GM19438 (cell line): ENCODE results near the gene PPP1CA.

ENCODE experiments used
- ATAC-seq: cut with Tn5 transposase; IDR thresholded peaks from one replicate; pipeline ENCODE4 v1.9.1; 2021; ENCODE audit warnings: low read depth; ENCODE audit not compliant: unreplicated experiment

PPP1CA gene

GRCh38 chr11:67401495-67402191 lies at the start of gene PPP1CA:
TSS of gene PPP1CA (minus strand) at chr11:67401858. CDS start at chr11:67401782, 76 bp downstream.
- ATAC-seq = peak; percentile 55

GRCh38 chr11:67450796-67451657 lies 49.4 kb upstream of the PPP1CA start:
- ATAC-seq = no peak

GRCh38 chr11:67449116-67449844 lies 47.6 kb upstream of the PPP1CA start:
- ATAC-seq = no peak

GRCh38 chr11:67448220-67448609 lies 46.6 kb upstream of the PPP1CA start:
- no peak for ATAC-seq

- no peak for ATAC-seq
These were observed 43.9 kb upstream of the PPP1CA start for GRCh38 chr11:67445515-67445914.

- no peak for ATAC-seq
These were observed 41.1 kb upstream of the PPP1CA start for GRCh38 chr11:67442504-67443404.

GRCh38 chr11:67441731-67442351 lies 40.2 kb upstream of the PPP1CA start:
- ATAC-seq = no peak

GRCh38 chr11:67441098-67441563 lies 39.5 kb upstream of the PPP1CA start:
- no peak for ATAC-seq

- no peak for ATAC-seq
These were observed 38.8 kb upstream of the PPP1CA start for GRCh38 chr11:67440229-67441097.

GRCh38 chr11:67439321-67440228 lies 37.9 kb upstream of the PPP1CA start:
- ATAC-seq = no peak

GRCh38 chr11:67438158-67438902 lies 36.7 kb upstream of the PPP1CA start:
- no peak for ATAC-seq

- no peak for ATAC-seq
These were observed 36.1 kb upstream of the PPP1CA start for GRCh38 chr11:67437809-67438157.

- no peak for ATAC-seq
These were observed 35.6 kb upstream of the PPP1CA start, which contains the start of gene PTPRCAP for GRCh38 chr11:67437082-67437808. TSS of gene PTPRCAP (minus strand) at chr11:67437682. CDS start at chr11:67437619, 63 bp downstream.

- ATAC-seq = peak; percentile 41
These were observed 34.9 kb upstream of the PPP1CA start for GRCh38 chr11:67436459-67437081.

GRCh38 chr11:67435727-67436458 lies 34.2 kb upstream of the PPP1CA start:
- ATAC-seq = no peak
